Measurements from ENCODE around the gene RTP5. TPM values are rescaled to one million over a fixed set of nuclear protein-coding genes. Genes with fewer than 3 reads are reported as not detected.
"Not testable (repeated sequence)": the region's sequence is repeated elsewhere in the genome, so short reads cannot be mapped to it uniquely, and the experiment has no call there.

Gene RTP5
- not detected for polyA plus RNA-seq (2013, experiment 1 of 4)
- not detected for polyA plus RNA-seq (2013, experiment 2 of 4)
- polyA plus RNA-seq (2013, experiment 3 of 4) = not detected
- not detected for polyA plus RNA-seq (2013, experiment 4 of 4)

DNA sequence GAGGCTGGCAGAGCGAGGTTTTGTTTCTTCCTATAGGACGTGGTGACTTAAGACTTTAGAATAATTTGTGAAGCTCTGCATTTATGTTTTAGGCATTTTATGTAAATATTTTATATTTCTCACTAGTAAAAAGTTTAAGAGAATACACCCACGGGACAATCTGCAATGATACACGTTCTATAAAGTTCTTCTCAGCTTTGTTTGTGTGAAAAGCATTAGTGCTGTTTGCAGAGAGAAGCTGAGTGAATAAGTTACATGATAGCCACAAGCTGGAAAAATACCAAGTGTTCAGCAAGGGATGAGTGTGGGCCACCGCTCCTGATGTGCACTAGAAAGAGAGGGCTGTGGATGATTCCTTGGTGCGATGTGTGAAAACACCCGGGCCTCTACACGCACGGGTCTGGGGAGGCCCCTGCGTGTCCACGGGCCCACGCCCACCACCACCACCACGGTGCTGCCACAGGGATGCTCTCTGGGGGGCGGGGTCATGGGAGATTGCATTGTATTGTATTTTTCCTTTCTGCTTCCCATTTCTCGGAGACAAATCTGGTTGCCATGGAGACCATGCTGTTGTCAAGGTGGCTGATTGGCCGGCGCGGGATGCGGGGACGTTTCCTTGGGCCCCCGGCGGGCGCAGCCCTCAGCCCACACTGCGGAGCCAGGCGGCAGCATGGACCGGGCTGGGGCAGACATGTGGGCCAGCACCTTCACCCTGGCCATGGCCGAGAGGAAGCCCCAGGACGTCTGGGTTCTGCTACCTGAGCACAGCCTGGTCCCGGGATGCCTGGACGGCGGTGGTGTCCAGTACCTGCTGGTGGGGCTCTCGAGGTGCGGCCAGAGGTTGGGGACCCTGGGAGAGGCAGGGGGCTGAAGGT, at the start of gene RTP5:
Gene RTP5, plus strand, starts transcription at position 643 of the 875 bp plus-strand sequence. Its CDS starts 28 bp downstream, at position 671.
- no peak within 1 kb of the TSS for H3K27ac ChIP-seq (ENCODE audit: insufficient read depth, low read depth, low read length, poor library complexity, severe bottlenecking)
- H3K27me3 ChIP-seq (ENCODE audit: control insufficient read depth, insufficient read depth, low read length, poor library complexity, severe bottlenecking) = no peaks in the 10 kb centered on the region
- 92 to 93% methylated on average over 33 of the region's 33 CpGs for WGBS, 2 experiments
- no peak within 1 kb of the TSS for H3K4me3 ChIP-seq (ENCODE audit: insufficient read depth, low read depth, low read length)
- no peaks in the 10 kb centered on the region for H3K9me3 ChIP-seq (ENCODE audit: control insufficient read depth, low read length)
- no peaks in the 10 kb centered on the region for H3K36me3 ChIP-seq (ENCODE audit: control insufficient read depth, insufficient read depth, low read length)
- no peaks in the 10 kb centered on the region for H3K4me1 ChIP-seq (ENCODE audit: control insufficient read depth, insufficient read depth, low read length)

GRCh38 chr2:241819947-241820624, 49.4 kb upstream of the RTP5 start:
- not testable (repeated sequence) for H3K27me3 ChIP-seq (ENCODE audit: control insufficient read depth, insufficient read depth, low read length, poor library complexity, severe bottlenecking)

GRCh38 chr2:241820625-241821384, 48.7 kb upstream of the RTP5 start:
- WGBS, 2 experiments = 85 to 86% methylated on average over 31 of the region's 31 CpGs

More at GRCh38 chr2:241819947-241820624, 49.4 kb upstream of the RTP5 start:
- H3K9me3 ChIP-seq (ENCODE audit: control insufficient read depth, low read length); H3K36me3 ChIP-seq (ENCODE audit: control insufficient read depth, insufficient read depth, low read length); H3K27ac ChIP-seq (ENCODE audit: insufficient read depth, low read depth, low read length, poor library complexity, severe bottlenecking); H3K4me3 ChIP-seq (ENCODE audit: insufficient read depth, low read depth, low read length); H3K4me1 ChIP-seq (ENCODE audit: control insufficient read depth, insufficient read depth, low read length): not testable (repeated sequence)
- WGBS, 2 experiments = 92 to 93% methylated on average over 27 of the region's 27 CpGs

DNA sequence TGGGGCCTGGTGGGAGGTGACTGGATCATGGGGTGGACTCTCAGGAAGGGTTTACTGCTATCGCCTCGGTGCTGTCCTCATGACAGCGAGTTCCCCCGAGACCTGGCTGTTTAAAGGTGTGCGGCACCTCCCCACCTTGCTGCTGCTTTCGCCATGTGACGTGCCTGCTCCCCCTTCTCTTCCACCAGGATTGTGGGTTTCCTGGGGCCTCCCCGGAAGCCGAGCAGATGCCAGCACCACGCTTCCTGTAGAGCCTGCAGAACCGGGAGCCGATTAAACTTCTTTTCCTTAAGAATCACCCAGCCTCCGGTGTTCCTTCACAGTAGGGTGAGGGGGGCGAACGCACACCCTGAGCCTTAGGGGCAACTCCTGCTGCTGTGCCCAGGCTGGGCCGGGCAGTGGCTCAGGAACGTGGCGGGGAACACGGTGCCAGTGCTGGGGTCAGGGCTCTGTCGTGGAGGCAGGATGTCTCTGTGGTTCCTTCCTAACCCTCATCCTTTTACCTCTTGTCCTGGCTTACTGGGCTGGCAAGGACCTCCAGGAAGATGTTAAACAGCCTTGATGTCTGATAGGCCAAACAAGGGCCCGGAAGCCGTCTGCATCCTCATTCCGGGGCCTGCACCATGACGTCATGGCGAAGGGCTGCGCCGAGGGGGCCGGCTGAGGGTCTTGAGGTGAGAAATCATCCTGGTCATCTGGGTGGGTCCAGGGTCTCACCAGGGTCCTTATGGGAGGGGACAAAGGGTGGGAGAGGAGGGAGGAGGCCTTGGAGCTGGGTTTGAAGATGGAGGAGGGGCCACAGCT, 47.9 kb upstream of the RTP5 start:
- Histone ChIP-seq H3K4me3 (ENCODE audit: insufficient read depth, low read depth, low read length) (no peak overlapping the region), H3K36me3 (ENCODE audit: control insufficient read depth, insufficient read depth, low read length) (no peaks in the 10 kb centered on the region)
- WGBS, 2 experiments = 89 to 90% methylated on average over 28 of the region's 28 CpGs

More at GRCh38 chr2:241820625-241821384, 48.7 kb upstream of the RTP5 start:
- Histone ChIP-seq H3K9me3 (ENCODE audit: control insufficient read depth, low read length) (no peaks in the 10 kb centered on the region), H3K36me3 (ENCODE audit: control insufficient read depth, insufficient read depth, low read length) (no peaks in the 10 kb centered on the region), H3K27ac (ENCODE audit: insufficient read depth, low read depth, low read length, poor library complexity, severe bottlenecking) (no peak overlapping the region), H3K27me3 (ENCODE audit: control insufficient read depth, insufficient read depth, low read length, poor library complexity, severe bottlenecking) (no peaks in the 10 kb centered on the region), H3K4me1 (ENCODE audit: control insufficient read depth, insufficient read depth, low read length) (peaks cover 3% of the 10 kb centered on the region), H3K4me3 (ENCODE audit: insufficient read depth, low read depth, low read length) (no peak overlapping the region)

DNA sequence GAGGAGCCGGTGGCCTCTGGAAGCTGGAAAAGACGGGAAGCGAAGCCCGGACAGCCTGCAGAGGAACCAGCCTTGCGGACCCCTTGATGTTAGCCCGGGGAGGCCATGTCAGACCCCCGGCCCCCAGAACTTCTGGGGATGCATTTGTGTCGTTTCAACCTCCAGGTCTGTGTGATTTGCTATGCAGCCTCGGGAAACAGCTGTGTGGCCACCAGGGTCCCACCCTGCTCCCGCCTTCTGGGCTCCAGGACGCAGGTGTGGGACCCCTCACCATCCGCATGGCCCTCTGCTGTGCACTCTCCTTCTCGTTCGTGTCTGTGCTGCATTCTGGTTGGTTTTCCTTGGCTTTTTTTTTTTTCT, 47.3 kb upstream of the RTP5 start:
- Histone ChIP-seq H3K36me3 (ENCODE audit: control insufficient read depth, insufficient read depth, low read length) (no peaks in the 10 kb centered on the region), H3K9me3 (ENCODE audit: control insufficient read depth, low read length) (no peaks in the 10 kb centered on the region), H3K27me3 (ENCODE audit: control insufficient read depth, insufficient read depth, low read length, poor library complexity, severe bottlenecking) (no peaks in the 10 kb centered on the region), H3K4me3 (ENCODE audit: insufficient read depth, low read depth, low read length) (no peak overlapping the region), H3K27ac (ENCODE audit: insufficient read depth, low read depth, low read length, poor library complexity, severe bottlenecking) (no peak overlapping the region), H3K4me1 (ENCODE audit: control insufficient read depth, insufficient read depth, low read length) (peaks cover 2% of the 10 kb centered on the region)
- WGBS, 2 experiments = 90 to 92% methylated on average over 14 of the region's 14 CpGs

More for the DNA sequence above, 47.9 kb upstream of the RTP5 start:
- H3K27ac ChIP-seq (ENCODE audit: insufficient read depth, low read depth, low read length, poor library complexity, severe bottlenecking) = no peak overlapping the region
- no peaks in the 10 kb centered on the region for H3K9me3 ChIP-seq (ENCODE audit: control insufficient read depth, low read length)
- H3K27me3 ChIP-seq (ENCODE audit: control insufficient read depth, insufficient read depth, low read length, poor library complexity, severe bottlenecking) = no peaks in the 10 kb centered on the region
- H3K4me1 ChIP-seq (ENCODE audit: control insufficient read depth, insufficient read depth, low read length) = peaks cover 2% of the 10 kb centered on the region

GRCh38 chr2:241823531-241824437, 45.7 kb upstream of the RTP5 start:
- H3K4me1 ChIP-seq (ENCODE audit: control insufficient read depth, insufficient read depth, low read length); H3K27ac ChIP-seq (ENCODE audit: insufficient read depth, low read depth, low read length, poor library complexity, severe bottlenecking): not testable (repeated sequence)
- WGBS, 2 experiments = 93% methylated on average over 45 of the region's 45 CpGs

GRCh38 chr2:241827394-241827793, 42.1 kb upstream of the RTP5 start:
- Histone ChIP-seq H3K4me1 (ENCODE audit: control insufficient read depth, insufficient read depth, low read length) (no peaks in the 10 kb centered on the region), H3K9me3 (ENCODE audit: control insufficient read depth, low read length) (no peaks in the 10 kb centered on the region), H3K36me3 (ENCODE audit: control insufficient read depth, insufficient read depth, low read length) (no peaks in the 10 kb centered on the region), H3K27ac (ENCODE audit: insufficient read depth, low read depth, low read length, poor library complexity, severe bottlenecking) (no peak overlapping the region), H3K4me3 (ENCODE audit: insufficient read depth, low read depth, low read length) (no peak overlapping the region), H3K27me3 (ENCODE audit: control insufficient read depth, insufficient read depth, low read length, poor library complexity, severe bottlenecking) (no peaks in the 10 kb centered on the region)
- WGBS, 2 experiments = 88 to 96% methylated on average over 2 of the region's 2 CpGs

More at GRCh38 chr2:241823531-241824437, 45.7 kb upstream of the RTP5 start:
- H3K36me3 ChIP-seq (ENCODE audit: control insufficient read depth, insufficient read depth, low read length); H3K4me3 ChIP-seq (ENCODE audit: insufficient read depth, low read depth, low read length); H3K27me3 ChIP-seq (ENCODE audit: control insufficient read depth, insufficient read depth, low read length, poor library complexity, severe bottlenecking); H3K9me3 ChIP-seq (ENCODE audit: control insufficient read depth, low read length): not testable (repeated sequence)

DNA sequence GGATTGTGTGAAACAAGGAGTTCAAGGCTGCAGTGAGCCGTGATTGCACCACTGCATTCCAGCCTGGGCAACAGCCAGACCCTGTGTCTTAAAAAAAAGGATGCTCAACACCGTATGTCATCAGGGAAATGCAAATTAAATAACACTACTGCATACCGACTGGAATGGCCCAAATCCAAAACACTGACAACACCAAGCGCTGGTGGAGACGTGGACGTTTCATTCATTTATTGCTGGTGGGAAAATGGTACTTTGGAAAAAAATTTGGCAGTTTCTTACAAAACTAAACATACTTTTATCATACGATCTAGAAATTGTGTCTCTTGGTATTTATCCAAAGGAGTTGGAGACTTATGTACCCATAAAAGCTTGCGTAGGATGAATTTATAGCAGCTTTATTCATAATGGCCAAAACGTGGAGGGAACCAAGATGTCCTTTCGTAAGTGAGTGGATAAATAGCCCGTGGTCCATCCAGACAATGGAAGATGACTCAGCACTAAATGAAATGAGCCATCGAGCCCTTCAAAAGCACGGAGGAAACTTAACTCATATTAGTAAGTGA, 36.3 kb upstream of the RTP5 start:
- H3K4me1 ChIP-seq (ENCODE audit: control insufficient read depth, insufficient read depth, low read length) = no peaks in the 10 kb centered on the region
- 82 to 84% methylated on average over 10 to 12 of the region's 13 CpGs for WGBS, 2 experiments
- no peaks in the 10 kb centered on the region for H3K36me3 ChIP-seq (ENCODE audit: control insufficient read depth, insufficient read depth, low read length)
- no peak overlapping the region for H3K27ac ChIP-seq (ENCODE audit: insufficient read depth, low read depth, low read length, poor library complexity, severe bottlenecking)
- no peak overlapping the region for H3K4me3 ChIP-seq (ENCODE audit: insufficient read depth, low read depth, low read length)
- H3K27me3 ChIP-seq (ENCODE audit: control insufficient read depth, insufficient read depth, low read length, poor library complexity, severe bottlenecking) = no peaks in the 10 kb centered on the region
- no peaks in the 10 kb centered on the region for H3K9me3 ChIP-seq (ENCODE audit: control insufficient read depth, low read length)
